Right renal pelvis (tissue), 4 donors: ENCODE results near the gene PTGER2. TPM values are rescaled to one million over a fixed set of nuclear protein-coding genes. Genes with fewer than 3 reads are reported as not detected.

ENCODE experiments used
- DNase-seq, 4 donors: peaks; one replicate each; pipeline ENCODE4 v3.0.0-alpha.2; 2013; ENCODE audit warnings: low read depth in 4 of 4, low spot score in 3 of 4, missing footprints in 1 of 4
- polyA plus RNA-seq, 4 donors: library from polyadenylated mRNA; unstranded; fragments of 120-200 nt; gene quantifications; one replicate each; pipeline ENCODE4 v1.2.1, GENCODE V29; 2013; ENCODE audit not compliant: insufficient read length in 4 of 4

PTGER2 gene
- polyA plus RNA-seq, 4 donors: 6.2 to 8.7 (median 7.2) TPM

DNA sequence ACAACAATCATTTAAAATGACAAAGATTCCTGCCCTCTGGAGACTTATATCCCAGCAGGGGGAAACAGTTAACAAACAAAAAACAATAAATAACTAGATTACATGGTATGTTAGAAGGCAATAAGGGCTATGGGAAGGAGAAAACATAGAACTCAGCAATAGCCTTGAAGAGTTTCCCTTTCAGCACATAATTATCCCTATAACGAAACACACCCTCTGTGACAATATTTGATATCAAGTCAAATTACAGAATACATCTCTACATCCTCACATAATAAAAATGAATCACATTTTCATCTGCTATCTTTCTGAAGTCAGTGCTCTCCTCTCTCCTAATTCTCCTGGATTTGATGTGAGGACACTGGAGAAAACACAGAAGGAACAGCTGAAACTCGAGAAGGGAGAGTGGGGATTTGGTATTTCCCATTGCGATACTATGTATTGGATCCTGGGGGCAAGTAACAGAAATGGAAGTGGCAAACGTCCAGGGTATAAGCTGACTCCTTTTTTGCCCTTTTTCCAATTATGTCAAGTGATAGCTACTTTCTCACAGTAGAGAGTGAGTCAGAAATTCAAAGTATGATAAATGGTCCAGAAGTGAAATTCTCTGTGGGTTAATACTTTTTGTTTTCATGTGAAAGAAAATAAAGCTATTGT is 9.7 kb upstream of the PTGER2 start:
- no peak for DNase-seq

DNA sequence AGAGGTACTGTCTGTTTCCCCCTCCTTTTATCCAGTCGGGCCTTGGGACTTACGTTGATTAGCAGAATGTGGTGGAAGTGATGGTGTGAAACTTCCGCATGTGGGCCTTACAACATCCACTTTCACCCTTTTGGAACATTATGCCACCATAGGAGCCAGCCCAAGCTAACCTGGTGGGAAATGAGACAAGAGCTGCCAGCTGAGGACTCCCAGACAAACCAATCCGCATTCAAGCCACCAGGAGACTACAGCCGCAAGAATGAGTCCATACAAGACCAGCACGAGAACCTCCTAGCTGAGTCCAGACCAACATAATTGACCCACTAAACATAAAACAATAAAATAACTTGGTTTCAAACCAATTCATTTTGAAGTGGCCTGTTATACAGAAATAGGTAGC is 9.1 kb upstream of the PTGER2 start:
- DNase-seq: no peak

DNA sequence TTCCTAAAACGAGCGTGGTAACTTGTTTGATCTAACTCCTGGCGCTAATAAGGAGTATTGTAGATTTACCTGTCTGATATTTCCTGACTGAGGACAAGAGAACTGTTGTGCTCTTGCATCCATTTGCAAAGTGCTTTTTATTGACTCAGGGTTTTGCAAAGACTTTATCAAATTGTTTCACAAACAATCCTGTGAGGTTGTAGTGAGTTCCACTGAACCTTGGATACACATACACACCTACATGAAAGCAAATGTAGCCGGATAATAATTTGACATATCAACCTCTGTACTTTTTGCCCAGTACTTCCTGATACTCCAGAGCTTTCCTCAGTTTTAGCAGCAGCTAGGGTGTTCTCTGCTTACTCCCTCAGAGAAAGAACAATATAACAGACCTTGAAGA is 6.7 kb upstream of the PTGER2 start:
- DNase-seq: no peak

DNA sequence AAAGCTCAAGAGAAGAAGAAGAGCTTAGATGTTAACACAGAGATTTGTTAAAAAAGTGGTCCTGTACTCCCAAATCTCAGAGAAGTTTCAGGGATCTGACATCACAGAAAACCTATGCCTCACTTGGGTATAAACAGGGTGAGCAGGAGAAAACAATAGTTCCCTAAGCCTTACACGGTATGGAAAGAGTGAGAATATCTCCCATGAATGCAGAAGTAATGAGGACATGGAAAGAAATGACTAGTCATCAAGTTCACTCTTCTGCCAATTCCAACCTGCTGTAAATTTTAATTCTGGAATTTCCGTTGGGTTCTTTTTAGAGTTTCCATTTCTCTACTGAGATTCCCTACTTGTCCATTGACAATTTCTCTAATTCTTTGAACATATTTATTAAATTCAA is 6.2 kb upstream of the PTGER2 start:
- DNase-seq: no peak

DNA sequence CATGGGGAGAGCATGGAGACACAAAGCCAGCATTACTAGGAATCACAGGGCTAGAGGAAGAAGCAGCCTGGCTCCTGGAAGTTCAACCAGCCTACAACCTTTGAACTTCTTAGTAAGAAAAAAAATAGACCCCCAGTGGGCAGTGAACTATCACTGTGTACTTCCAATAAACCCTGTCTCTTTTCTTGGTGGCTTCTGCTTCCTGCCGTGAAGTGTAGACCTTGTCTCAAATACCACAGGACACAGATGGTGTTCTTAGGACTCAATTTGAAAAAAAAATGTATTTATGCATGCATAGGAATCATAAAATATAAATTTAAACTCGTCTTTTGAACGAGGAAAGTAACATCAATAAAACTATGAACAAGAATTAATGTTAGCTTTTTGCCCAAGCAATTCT is 3.6 kb upstream of the PTGER2 start:
- DNase-seq: no peak

DNA sequence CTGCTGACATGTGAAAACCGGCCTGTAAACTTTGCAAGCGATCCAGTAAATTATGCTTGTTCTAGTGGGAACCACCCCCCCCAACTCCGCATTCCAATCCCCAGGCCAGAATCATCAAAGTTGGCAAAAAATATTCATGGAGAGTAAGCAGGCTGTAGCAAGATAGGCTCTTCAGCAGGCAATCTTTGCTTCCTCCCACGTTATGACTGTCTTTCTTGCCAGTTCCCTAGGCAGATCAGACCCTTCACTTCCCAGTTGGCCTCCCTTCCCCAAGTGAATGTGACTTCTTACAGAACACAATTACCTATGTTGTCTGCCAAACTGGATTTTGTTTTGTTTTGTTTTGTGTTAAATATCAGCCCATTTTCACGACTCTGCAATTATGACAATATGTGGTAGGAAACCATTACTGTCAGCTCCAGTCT is 1.2 kb upstream of the PTGER2 start:
- DNase-seq: no peak

DNA sequence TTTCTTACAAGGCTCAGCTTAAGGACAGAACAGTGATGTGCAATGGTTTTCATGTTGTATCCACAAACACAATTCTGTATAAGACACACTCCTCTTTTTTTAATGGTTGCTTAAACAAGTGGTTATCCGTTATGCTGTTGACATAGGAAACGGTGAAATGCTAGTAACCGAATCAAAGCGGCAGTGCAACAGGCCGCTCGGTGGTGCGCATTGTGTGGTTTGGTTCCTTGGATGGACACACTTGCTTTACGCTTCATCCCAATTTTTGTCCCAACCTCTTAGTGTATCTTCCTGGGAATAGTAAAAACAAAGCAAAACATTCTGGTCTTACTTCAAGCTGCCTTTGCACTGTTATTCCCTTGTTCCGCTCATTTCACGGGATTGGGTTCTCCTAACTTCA is 650 bp upstream of the PTGER2 start:
- no peak for DNase-seq

DNA sequence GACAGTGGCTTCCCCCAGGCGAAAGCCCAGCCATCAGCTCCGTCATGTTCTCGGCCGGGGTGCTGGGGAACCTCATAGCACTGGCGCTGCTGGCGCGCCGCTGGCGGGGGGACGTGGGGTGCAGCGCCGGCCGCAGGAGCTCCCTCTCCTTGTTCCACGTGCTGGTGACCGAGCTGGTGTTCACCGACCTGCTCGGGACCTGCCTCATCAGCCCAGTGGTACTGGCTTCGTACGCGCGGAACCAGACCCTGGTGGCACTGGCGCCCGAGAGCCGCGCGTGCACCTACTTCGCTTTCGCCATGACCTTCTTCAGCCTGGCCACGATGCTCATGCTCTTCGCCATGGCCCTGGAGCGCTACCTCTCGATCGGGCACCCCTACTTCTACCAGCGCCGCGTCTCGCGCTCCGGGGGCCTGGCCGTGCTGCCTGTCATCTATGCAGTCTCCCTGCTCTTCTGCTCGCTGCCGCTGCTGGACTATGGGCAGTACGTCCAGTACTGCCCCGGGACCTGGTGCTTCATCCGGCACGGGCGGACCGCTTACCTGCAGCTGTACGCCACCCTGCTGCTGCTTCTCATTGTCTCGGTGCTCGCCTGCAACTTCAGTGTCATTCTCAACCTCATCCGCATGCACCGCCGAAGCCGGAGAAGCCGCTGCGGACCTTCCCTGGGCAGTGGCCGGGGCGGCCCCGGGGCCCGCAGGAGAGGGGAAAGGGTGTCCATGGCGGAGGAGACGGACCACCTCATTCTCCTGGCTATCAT is 663 bp downstream of the PTGER2 start:
- peak in 1 of 4 donors; percentile 34 for DNase-seq

DNA sequence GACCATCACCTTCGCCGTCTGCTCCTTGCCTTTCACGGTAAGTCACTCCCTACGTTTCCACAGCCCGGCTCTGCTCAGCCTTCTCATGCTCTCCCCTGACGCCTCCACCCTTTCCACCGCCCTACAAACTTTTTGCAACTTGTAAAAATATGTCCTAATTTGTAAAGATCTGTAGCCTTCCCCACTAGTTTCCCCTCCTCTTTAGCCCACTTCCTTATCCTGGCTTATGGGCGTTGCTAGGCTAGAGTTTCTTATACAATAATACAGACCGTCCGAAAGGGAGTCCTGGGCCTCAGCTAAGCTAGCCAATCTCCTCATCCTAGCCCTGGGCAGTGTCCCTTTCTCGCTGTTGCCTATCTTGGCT is 1.2 kb downstream of the PTGER2 start:
- DNase-seq: peak in 1 of 4 donors; percentile 20

DNA sequence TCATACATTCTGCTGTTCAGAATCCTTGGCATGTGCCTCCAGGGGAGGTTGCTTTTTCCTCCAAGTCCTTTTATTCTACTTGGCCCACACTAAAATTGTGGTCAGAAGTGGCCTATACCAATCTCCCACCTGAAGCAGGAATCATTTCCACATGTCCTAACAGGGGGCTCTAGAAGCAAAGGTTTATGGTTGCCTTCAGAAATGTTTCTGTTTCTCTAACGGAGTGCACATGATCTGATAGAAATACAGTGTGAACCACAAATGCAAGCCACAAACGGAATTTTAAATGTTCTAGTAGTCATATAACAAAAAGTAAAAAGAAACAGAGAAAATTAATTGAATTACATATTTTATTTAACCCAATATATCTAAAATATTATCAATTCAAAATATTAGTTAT is 4.0 kb downstream of the PTGER2 start:
- DNase-seq: no peak

DNA sequence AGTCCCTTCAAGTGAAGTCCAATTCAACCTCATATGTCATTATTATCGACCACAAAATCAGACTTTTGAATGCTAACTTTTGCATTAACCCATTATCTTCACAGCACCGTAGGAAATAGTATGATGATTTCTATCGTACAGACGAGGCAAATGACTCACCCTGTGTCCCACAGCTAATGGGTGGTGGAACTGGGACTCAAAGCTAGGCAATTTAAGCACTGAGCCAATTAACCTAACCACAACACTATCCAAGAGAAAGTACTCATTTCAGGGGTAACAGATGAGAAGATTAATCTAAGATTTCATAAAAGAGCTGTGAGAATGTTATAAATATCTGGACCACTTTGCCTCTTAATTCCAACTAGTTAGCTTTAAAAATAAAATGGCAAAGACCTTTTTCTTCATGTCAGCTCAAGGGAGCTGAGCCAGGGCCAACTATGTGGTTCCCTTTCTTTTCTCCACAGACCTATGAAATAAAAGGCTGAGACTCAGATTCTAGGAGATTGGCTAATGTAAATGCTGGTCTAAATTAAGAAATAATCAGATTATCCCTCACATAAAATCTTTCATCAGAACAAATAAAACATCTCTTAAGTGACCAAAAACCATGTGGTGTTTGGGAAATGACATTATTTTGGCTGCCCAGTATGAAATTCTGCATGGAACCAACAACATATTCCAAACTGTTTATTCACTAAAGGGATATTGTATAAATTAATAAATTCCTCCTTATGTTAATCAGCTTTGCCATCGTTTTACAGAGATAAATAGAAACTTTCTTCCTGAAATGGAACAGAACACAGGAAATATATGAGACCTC is 4.9 kb downstream of the PTGER2 start:
- DNase-seq: no peak

DNA sequence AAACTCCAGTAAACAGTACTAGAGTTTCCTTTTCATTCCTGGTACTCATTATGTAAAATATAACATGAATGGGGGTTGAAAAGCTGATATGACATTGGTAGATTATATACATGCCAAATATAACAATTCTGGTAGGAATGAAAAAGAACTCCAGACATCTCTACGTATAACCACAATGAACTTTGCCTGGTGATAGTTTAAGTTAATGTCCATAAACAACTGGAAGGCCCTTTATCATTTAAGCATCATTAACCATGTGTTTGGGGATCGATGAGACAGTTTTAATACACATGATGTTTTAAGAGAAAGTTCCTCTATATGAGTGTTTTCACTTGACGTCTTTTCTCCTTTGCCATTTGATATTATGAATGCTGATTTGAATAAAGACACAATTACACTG is 5.8 kb downstream of the PTGER2 start:
- DNase-seq: no peak

DNA sequence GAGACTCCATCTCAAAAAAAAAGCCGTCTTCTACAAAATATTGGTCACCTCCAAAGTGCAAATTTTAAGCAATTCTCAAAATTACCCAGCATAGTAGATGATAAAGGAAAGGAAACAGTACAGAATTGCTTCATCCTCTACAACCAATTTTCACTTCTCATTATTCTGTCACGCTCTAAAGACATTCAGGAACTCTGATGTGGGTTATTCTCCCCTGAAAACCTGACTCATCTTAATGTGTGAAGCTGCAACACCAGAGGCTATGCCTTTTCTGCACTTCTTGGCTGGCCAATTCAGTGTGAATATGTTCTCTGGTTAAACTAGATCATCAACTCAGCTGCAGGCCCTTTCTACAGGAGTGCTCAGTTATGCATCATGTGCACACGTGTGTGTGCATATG is 11.0 kb downstream of the PTGER2 start:
- no peak for DNase-seq

DNA sequence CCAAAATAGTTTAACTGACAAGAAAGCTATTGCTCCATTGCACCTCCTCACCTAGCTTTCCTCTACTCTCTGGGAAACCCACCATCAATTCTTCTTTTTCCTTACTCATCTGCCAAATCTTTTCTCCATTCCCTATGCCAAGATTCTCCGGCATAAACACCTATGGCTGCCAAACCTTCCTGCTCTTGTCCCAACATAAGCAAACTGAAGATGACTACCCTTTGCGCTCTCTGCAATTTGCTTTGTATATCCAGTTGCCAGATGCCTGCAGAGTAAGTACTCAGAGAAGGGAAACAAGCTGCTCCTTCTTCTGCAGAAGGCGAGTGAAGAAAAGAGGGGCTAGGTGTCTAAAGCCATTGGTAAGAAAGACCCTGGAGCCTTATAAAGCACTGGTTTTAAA is 11.5 kb downstream of the PTGER2 start:
- no peak for DNase-seq

DNA sequence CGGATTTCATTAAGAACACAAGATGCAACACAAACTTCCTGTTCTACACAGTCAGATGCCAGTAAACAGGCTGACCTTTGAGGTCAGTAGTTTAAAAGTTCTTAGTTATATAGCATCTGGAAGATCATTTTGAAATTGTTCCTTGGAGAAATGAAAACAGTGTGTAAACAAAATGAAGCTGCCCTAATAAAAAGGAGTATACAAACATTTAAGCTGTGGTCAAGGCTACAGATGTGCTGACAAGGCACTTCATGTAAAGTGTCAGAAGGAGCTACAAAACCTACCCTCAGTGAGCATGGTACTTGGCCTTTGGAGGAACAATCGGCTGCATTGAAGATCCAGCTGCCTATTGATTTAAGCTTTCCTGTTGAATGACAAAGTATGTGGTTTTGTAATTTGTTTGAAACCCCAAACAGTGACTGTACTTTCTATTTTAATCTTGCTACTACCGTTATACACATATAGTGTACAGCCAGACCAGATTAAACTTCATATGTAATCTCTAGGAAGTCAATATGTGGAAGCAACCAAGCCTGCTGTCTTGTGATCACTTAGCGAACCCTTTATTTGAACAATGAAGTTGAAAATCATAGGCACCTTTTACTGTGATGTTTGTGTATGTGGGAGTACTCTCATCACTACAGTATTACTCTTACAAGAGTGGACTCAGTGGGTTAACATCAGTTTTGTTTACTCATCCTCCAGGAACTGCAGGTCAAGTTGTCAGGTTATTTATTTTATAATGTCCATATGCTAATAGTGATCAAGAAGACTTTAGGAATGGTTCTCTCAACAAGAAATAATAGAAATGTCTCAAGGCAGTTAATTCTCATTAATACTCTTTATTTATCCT is 13.5 kb downstream of the PTGER2 start:
- DNase-seq: no peak

DNA sequence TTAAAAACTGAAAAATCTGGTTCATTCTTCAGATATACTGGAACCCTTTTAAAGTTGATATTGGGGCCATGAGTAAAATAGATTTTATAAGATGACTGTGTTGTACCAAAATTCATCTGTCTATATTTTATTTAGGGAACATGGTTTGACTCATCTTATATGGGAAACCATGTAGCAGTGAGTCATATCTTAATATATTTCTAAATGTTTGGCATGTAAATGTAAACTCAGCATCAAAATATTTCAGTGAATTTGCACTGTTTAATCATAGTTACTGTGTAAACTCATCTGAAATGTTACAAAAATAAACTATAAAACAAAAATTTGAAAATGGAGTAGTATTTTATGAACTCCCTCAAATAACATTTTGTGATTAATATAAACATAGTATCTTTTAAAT is 14.2 kb downstream of the PTGER2 start:
- DNase-seq: no peak

DNA sequence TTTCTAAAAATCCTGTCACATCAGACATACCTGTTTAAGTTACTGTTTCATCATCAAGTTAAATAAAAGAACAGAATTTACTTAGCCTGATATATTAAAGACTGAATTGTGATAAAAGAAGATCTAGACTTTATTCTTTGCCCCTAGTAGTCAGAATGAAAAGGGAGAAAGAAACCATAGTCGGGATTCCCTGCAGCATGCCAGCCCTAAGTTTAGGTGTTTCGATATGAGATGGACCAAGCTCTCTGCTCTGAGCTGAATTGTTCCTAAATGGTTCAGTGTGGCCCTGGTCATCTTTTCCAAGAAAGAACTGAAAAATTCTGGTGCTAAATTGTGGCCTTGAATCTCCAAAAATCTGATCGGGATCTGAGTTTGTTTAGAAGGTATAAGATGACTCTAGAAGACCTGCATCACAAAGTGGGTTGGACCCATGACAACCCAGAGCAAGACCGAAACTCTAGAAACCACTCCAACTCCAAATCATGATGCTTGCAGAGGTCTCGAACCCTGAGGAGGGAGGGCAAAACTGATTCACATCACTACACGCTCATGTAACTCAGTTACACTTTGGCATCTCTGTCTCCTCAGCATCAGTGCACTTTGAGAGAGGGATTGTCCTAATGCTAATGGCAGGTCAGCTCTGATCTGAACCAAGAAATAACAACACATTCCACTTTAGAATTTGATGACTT is 15.7 kb downstream of the PTGER2 start:
- no peak for DNase-seq

DNA sequence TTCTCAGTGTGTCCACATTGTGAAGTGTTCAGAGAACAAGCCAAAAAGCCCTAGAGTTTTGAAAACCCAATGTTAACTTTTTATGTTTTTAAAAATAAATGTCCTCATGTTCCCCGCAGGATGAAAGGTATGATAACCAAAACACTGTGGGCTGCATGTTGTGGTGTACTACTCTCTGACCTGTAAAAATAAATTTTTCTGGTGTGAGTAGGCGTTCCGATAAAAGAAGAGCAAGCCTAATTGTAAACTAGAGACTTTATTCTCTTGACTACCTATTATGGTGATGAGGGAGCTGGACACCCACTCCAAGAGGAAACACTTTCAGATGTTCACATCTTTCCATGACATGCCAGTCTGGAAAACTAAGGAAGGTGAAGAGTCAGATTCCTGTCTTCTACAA is 18.2 kb downstream of the PTGER2 start:
- DNase-seq: no peak

DNA sequence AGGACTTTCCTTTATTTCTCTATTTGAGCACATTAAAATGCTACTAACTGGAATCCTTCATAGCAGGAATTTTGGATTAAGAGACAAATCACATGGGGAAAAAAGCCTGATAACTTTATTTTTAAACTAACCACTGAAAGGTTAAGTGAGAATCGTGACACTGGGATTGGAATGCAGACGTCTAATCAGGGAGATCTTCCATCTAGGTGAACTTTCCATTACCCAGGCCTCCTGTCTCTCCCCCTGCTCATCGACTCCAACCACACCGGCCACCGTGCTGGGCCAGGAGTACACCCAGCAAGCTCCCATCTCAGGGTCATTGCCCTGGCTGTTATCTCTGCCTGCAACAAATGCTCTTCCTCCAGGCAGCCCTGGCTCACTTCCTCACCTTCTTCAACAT is 19.0 kb downstream of the PTGER2 start:
- DNase-seq: no peak
